Measurements from ENCODE around the gene TBC1D3C.
"Not testable (repeated sequence)": the region's sequence is repeated elsewhere in the genome, so short reads cannot be mapped to it uniquely, and the experiment has no call there.

The TBC1D3C gene

DNA sequence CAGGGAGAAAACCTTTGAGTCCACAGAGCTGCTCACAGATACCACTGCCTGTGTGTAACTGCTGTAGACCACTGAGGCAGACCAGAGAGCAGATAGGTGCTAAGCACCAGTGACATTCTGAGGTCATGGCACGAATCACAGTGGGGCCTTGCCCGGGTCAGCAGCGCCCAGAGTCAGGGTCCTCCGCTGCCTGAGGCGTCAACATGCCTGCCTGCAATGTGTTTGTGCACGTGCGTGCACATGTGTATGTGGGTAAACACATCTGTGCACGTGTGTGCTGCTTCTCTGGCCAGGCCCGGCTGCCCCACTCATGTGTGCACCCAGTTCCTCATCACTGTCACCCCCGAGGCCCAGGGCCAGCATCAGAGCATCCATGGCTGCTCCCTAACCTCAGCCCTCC, at the start of gene TBC1D3C:
Gene TBC1D3C (minus strand): TSS at position 101 of the 400 bp plus-strand sequence. CDS start 1,568 bp downstream, outside the sequence.
- H3K4me3 ChIP-seq (ENCODE audit: low read depth, low read length); H3K4me1 ChIP-seq (ENCODE audit: control insufficient read depth, insufficient read depth, low read length); H3K9ac ChIP-seq (ENCODE audit: low read length); H3K27me3 ChIP-seq (ENCODE audit: control insufficient read depth, insufficient read depth, low read length); H3K9me3 ChIP-seq (ENCODE audit: control insufficient read depth, insufficient read depth, low read depth, low read length); H3K36me3 ChIP-seq (ENCODE audit: control insufficient read depth, insufficient read depth, low read length); H3K27ac ChIP-seq (ENCODE audit: low read depth, low read length): not testable (repeated sequence)

DNA sequence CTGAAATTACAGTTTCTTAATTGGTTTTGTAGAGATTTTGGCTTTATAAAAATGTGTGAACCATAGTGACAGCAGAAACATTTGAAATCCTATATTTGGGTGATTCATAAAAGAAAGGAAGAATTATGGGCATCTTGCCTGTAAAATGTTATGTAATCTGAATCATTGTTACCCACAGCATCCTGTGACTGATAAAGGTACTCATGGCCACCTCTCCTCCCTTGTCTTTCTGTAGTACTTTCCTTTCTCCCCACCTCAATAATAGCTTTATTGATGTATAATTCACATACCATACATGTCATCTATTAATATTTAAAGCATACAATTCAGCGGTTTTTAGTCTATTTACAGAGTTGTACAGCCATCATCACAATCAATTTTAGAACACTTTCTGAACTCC, 30.8 kb upstream of the TBC1D3C start:
- H3K27me3 ChIP-seq (ENCODE audit: control insufficient read depth, insufficient read depth, low read length); H3K27ac ChIP-seq (ENCODE audit: low read depth, low read length); H3K36me3 ChIP-seq (ENCODE audit: control insufficient read depth, insufficient read depth, low read length); H3K9me3 ChIP-seq (ENCODE audit: control insufficient read depth, insufficient read depth, low read depth, low read length); H3K4me3 ChIP-seq (ENCODE audit: low read depth, low read length); H3K4me1 ChIP-seq (ENCODE audit: control insufficient read depth, insufficient read depth, low read length); H3K9ac ChIP-seq (ENCODE audit: low read length): not testable (repeated sequence)

DNA sequence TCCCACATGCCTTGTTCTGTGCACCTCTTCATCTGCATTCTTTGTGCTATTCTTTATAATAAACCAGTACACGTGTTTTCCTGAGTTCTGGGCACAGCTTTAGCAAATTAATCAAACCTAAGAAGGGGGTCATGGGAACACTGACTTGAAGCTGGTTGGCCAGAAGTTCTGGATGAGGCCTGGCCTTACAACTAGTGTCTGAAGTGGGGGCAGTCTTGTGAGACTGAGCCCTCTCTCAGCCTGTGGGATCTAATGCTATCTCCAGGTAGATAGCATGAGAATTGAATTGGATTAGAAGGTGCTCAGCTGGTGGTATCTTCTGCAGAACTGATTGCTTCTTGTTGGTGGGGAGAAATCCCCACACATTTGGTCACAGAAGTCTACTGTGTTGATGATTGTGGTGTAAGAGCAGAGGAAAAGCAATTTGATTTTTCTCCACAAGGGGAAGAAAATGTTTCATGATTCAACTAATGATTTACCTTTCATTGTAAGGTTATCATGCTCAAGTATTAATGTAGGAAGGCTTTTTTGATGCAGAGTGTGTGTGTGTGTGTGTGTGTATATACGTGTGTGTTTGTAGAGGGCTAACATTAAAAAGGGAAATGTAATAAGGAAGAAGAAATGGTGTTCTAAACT, 25.7 kb upstream of the TBC1D3C start:
- H3K4me3 ChIP-seq (ENCODE audit: low read depth, low read length); H3K27me3 ChIP-seq (ENCODE audit: control insufficient read depth, insufficient read depth, low read length); H3K9me3 ChIP-seq (ENCODE audit: control insufficient read depth, insufficient read depth, low read depth, low read length); H3K9ac ChIP-seq (ENCODE audit: low read length); H3K36me3 ChIP-seq (ENCODE audit: control insufficient read depth, insufficient read depth, low read length); H3K4me1 ChIP-seq (ENCODE audit: control insufficient read depth, insufficient read depth, low read length); H3K27ac ChIP-seq (ENCODE audit: low read depth, low read length): not testable (repeated sequence)

DNA sequence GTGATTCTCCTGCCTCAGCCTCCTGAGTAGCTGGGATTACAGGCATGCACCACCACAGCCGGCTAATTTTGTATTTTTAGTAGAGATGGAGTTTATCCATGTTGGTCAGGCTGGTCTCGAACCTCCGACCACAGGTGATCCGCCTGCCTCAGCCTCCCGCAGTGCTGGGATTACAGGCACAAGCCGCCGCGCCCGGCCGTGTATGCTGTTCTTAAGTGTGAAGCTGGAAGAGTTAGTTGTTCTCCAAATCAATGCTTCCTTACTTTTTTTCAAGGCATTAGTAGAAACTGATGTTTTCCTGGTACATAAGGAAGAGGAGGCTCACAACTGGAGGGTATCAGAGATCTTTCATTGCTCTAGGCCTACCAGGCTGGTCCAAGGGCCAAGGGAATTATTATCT, 19.7 kb upstream of the TBC1D3C start:
- not testable (repeated sequence) for H3K36me3 ChIP-seq (ENCODE audit: control insufficient read depth, insufficient read depth, low read length); H3K4me1 ChIP-seq (ENCODE audit: control insufficient read depth, insufficient read depth, low read length); H3K9me3 ChIP-seq (ENCODE audit: control insufficient read depth, insufficient read depth, low read depth, low read length); H3K4me3 ChIP-seq (ENCODE audit: low read depth, low read length); H3K27me3 ChIP-seq (ENCODE audit: control insufficient read depth, insufficient read depth, low read length); H3K9ac ChIP-seq (ENCODE audit: low read length); H3K27ac ChIP-seq (ENCODE audit: low read depth, low read length)

DNA sequence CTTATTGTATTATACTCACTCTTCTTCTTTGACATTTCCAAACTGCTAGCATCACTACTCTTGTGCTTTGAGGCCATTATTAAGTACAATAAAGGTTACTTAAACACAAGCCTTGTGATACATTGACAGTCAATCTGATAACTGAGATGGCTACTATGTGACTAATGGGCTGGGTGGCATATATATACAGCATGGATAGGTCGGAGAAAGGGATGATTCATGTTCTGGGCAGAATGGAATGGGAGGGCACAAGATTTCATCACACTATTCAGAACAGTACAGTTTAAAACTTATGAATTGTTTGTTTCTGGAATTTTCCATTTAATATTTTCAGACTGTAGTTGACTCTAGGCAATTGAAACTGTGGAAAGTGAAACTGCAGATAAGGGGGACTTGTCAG, 18.9 kb upstream of the TBC1D3C start:
- not testable (repeated sequence) for H3K27me3 ChIP-seq (ENCODE audit: control insufficient read depth, insufficient read depth, low read length); H3K4me3 ChIP-seq (ENCODE audit: low read depth, low read length); H3K4me1 ChIP-seq (ENCODE audit: control insufficient read depth, insufficient read depth, low read length); H3K9me3 ChIP-seq (ENCODE audit: control insufficient read depth, insufficient read depth, low read depth, low read length); H3K36me3 ChIP-seq (ENCODE audit: control insufficient read depth, insufficient read depth, low read length); H3K27ac ChIP-seq (ENCODE audit: low read depth, low read length); H3K9ac ChIP-seq (ENCODE audit: low read length)

All from HUES6 (cell line).